Endodermal cell (in vitro differentiated cells): ENCODE data around the gene WIPI1. TPM values are rescaled to one million over a fixed set of nuclear protein-coding genes. Genes with fewer than 3 reads are reported as not detected.

ENCODE experiments used
- DNase-seq: peaks from one replicate; pipeline ENCODE4 v3.0.0-alpha.2; 2017
- H3K27ac ChIP-seq: 2 replicates; pipeline ENCODE4 v1.5.1; 2013; ENCODE audit warnings: mild to moderate bottlenecking, low read depth, low read length, moderate library complexity
- H3K27me3 ChIP-seq: 2 replicates; pipeline ENCODE4 v1.6.1; 2013; ENCODE audit warnings: mild to moderate bottlenecking, low read length, moderate library complexity; ENCODE audit not compliant: insufficient read depth, control insufficient read depth, poor library complexity, severe bottlenecking
- H3K36me3 ChIP-seq: 2 replicates; pipeline ENCODE4 v1.7.0; 2013; ENCODE audit warnings: mild to moderate bottlenecking, low read length, moderate library complexity; ENCODE audit not compliant: control insufficient read depth, insufficient read depth
- H3K4me1 ChIP-seq: one replicate; pipeline ENCODE4 v1.7.0; 2013; ENCODE audit warnings: low read length; ENCODE audit not compliant: control insufficient read depth, insufficient read depth
- H3K4me3 ChIP-seq: 2 replicates; pipeline ENCODE4 v1.5.1; 2013; ENCODE audit warnings: mild to moderate bottlenecking, low read length, moderate library complexity
- H3K9ac ChIP-seq: 2 replicates; pipeline ENCODE4 v1.6.1; 2013; ENCODE audit warnings: mild to moderate bottlenecking, low read length, moderate library complexity; ENCODE audit not compliant: poor library complexity, severe bottlenecking; ENCODE audit errors: extremely low read depth
- H3K9me3 ChIP-seq: 2 replicates; pipeline ENCODE4 v1.6.1; 2013; ENCODE audit warnings: mild to moderate bottlenecking, low read length, moderate library complexity; ENCODE audit not compliant: control insufficient read depth
- H3K27ac Mint-ChIP-seq: 2 replicates; pipeline ENCODE4 v1.8.0; 2020; ENCODE audit warnings: mixed read lengths
- H3K27me3 Mint-ChIP-seq: 2 replicates; pipeline ENCODE4 v1.8.0; 2021; ENCODE audit warnings: mild to moderate bottlenecking, mixed read lengths; ENCODE audit not compliant: insufficient read depth
- H3K36me3 Mint-ChIP-seq: 2 replicates; pipeline ENCODE4 v1.8.0; 2020; ENCODE audit warnings: low read depth, mixed read lengths
- H3K4me1 Mint-ChIP-seq: 2 replicates; pipeline ENCODE4 v1.8.0; 2020; ENCODE audit warnings: mixed read lengths
- H3K4me3 Mint-ChIP-seq: 2 replicates; pipeline ENCODE4 v1.8.0; 2020; ENCODE audit warnings: mild to moderate bottlenecking, moderate library complexity, mixed read lengths
- H3K9me3 Mint-ChIP-seq: 2 replicates; pipeline ENCODE4 v1.8.0; 2020; ENCODE audit warnings: mild to moderate bottlenecking, mixed read lengths
- CTCF ChIP-seq: fragments of 200-600 bp; sonication (generic); conservative IDR thresholded peaks from 2 replicates; pipeline ENCODE4 v1.5.0; 2021; ENCODE audit warnings: antibody characterized with exemption, mild to moderate bottlenecking
- WGBS, 2 experiments: methylation state at CpG; one replicate each; pipeline versions ENCODE4 v1.1.5 to v1.1.7; 2013; ENCODE audit warnings: missing lambda C conversion rate in 2 of 2, mixed read lengths in 1 of 2; ENCODE audit not compliant: insufficient coverage in 1 of 2, insufficient read length in 1 of 2; 5-methylcytosine and 5-hydroxymethylcytosine counted together
- total RNA-seq, 2 donors: library from RNA; stranded (reverse); fragmentation: NEBNext Ultra II Directional in 1 of 2; extraction: Animal tissue kit (Norgen Biotek cat#: 25700) in 1 of 2; gene quantifications; 2 replicates in 1 of 2; 3 replicates in 1 of 2; pipeline ENCODE4 v1.2.1, GENCODE V29; 2021

WIPI1 gene
- total RNA-seq, 2 donors from 2014 or later = 32.0 to 39.5 TPM

- H3K9me3 Mint-ChIP-seq = no peaks in the 10 kb centered on the region
- no peaks in the 10 kb centered on the region for H3K27me3 Mint-ChIP-seq
- H3K36me3 Mint-ChIP-seq = no peaks in the 10 kb centered on the region
- TF ChIP-seq CTCF = no peak
- 54 to 86% methylated on average over 2 to 4 of the region's 4 CpGs for WGBS, 2 experiments
- Histone ChIP-seq H3K9ac (no peak overlapping the region), H3K27ac (no peak overlapping the region), H3K9me3 (no peaks in the 10 kb centered on the region), H3K27me3 (no peaks in the 10 kb centered on the region), H3K4me1 (no peaks in the 10 kb centered on the region), H3K36me3 (no peaks in the 10 kb centered on the region), H3K4me3 (no peak overlapping the region)
- no peak overlapping the region for H3K4me3 Mint-ChIP-seq
- no peaks in the 10 kb centered on the region for H3K4me1 Mint-ChIP-seq
- no peak for DNase-seq
- no peak overlapping the region for H3K27ac Mint-ChIP-seq
These were observed 32.6 kb upstream of the WIPI1 start for GRCh38 chr17:68489919-68490318.

- TF ChIP-seq CTCF = no peak
- no peaks in the 10 kb centered on the region for H3K4me1 ChIP-seq
- Mint-ChIP-seq H3K4me3 (no peak overlapping the region), H3K27me3 (no peaks in the 10 kb centered on the region), H3K9me3 (peaks cover 3% of the 10 kb centered on the region), H3K4me1 (no peaks in the 10 kb centered on the region), H3K27ac (no peak overlapping the region), H3K36me3 (no peaks in the 10 kb centered on the region)
- WGBS, 2 experiments = 68 to 83% methylated on average over 1 to 2 of the region's 2 CpGs
- H3K4me3 ChIP-seq = no peak overlapping the region
- H3K27me3 ChIP-seq = no peaks in the 10 kb centered on the region
- DNase-seq = no peak
- H3K9ac ChIP-seq = no peak overlapping the region
- H3K9me3 ChIP-seq = no peaks in the 10 kb centered on the region
- no peaks in the 10 kb centered on the region for H3K36me3 ChIP-seq
- no peak overlapping the region for H3K27ac ChIP-seq
These were observed 27.2 kb upstream of the WIPI1 start for GRCh38 chr17:68484458-68484857.

- Mint-ChIP-seq H3K9me3 (peaks cover 3% of the 10 kb centered on the region), H3K27ac (no peak overlapping the region), H3K27me3 (no peaks in the 10 kb centered on the region), H3K36me3 (no peaks in the 10 kb centered on the region), H3K4me3 (no peak overlapping the region), H3K4me1 (no peaks in the 10 kb centered on the region)
- no peak for TF ChIP-seq CTCF
- Histone ChIP-seq H3K4me1 (no peaks in the 10 kb centered on the region), H3K4me3 (no peak overlapping the region), H3K27ac (no peak overlapping the region), H3K27me3 (no peaks in the 10 kb centered on the region), H3K36me3 (no peaks in the 10 kb centered on the region), H3K9me3 (no peaks in the 10 kb centered on the region), H3K9ac (no peak overlapping the region)
- no peak for DNase-seq
- 90 to 99% methylated on average over 2 to 4 of the region's 4 CpGs for WGBS, 2 experiments
These were observed 25.3 kb upstream of the WIPI1 start for GRCh38 chr17:68482576-68483041.
